GM18519 (cell line): ENCODE measurements around the gene PBX2.

ENCODE experiments used
- ATAC-seq: cut with Tn5 transposase; IDR thresholded peaks from one replicate; pipeline ENCODE4 v1.9.1; 2021; ENCODE audit warnings: mild to moderate bottlenecking, moderate library complexity; ENCODE audit not compliant: unreplicated experiment, low FRiP score

PBX2 gene

GRCh38 chr6:32175322-32175710 lies 14.7 kb downstream of the PBX2 start:
- no peak for ATAC-seq

- no peak for ATAC-seq
Measured at GRCh38 chr6:32174416-32174815, 15.6 kb downstream of the PBX2 start.

GRCh38 chr6:32173051-32173727 lies 16.8 kb downstream of the PBX2 start:
- no peak for ATAC-seq

GRCh38 chr6:32171234-32171633 lies 18.8 kb downstream of the PBX2 start:
- ATAC-seq, result no peak

- no peak for ATAC-seq
Measured at GRCh38 chr6:32170294-32170693, 19.7 kb downstream of the PBX2 start.

- no peak for ATAC-seq
Measured at GRCh38 chr6:32168807-32169591, 21.0 kb downstream of the PBX2 start.

GRCh38 chr6:32168350-32168749 lies 21.7 kb downstream of the PBX2 start:
- ATAC-seq, result no peak

GRCh38 chr6:32167761-32168262 lies 22.2 kb downstream of the PBX2 start:
- ATAC-seq, result no peak

GRCh38 chr6:32167154-32167760 lies 22.7 kb downstream of the PBX2 start:
- no peak for ATAC-seq

GRCh38 chr6:32166411-32167061 lies 23.5 kb downstream of the PBX2 start:
- ATAC-seq, result no peak

GRCh38 chr6:32164295-32164694 lies 25.7 kb downstream of the PBX2 start, which contains the start of gene EGFL8:
EGFL8 (plus strand) TSS chr6:32164595; CDS start chr6:32166166, 1,571 bp downstream.
- ATAC-seq, result no peak

GRCh38 chr6:32163559-32164258 lies 26.3 kb downstream of the PBX2 start:
- ATAC-seq, result no peak

GRCh38 chr6:32158052-32158451 lies 31.9 kb downstream of the PBX2 start:
- ATAC-seq, result no peak

GRCh38 chr6:32156891-32157290 lies 33.1 kb downstream of the PBX2 start:
- no peak for ATAC-seq

GRCh38 chr6:32154514-32155161 lies 35.4 kb downstream of the PBX2 start:
- ATAC-seq, result no peak

GRCh38 chr6:32153564-32154513 lies 36.2 kb downstream of the PBX2 start, which contains the start of gene PPT2:
PPT2 (plus strand) TSS chr6:32154141; CDS start chr6:32154595, 454 bp downstream.
- ATAC-seq, result no peak

GRCh38 chr6:32152769-32153563 lies 37.0 kb downstream of the PBX2 start:
- no peak for ATAC-seq
